ENCODE data around the gene TMEM135.
"Not testable (repeated sequence)": the region's sequence is repeated elsewhere in the genome, so short reads cannot be mapped to it uniquely, and the experiment has no call there.

Gene TMEM135

DNA sequence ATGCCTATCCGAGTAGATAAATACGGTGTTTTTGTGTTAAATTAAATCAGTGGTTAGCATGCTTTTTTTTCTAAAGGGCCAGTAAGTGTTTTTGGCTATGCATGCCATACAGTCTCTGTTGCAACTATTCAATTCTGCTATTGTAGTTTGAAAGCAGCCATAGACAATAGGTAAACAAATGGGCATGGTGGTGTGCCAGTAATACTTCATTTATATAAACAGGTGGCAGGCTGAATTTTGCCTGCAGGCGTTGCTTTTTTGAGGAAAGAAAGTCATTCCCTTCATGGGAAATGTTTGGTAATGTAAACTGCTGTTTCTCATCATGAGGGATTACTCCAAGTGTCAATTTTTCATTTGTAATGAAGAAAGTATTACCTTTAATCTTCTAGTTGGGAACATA is 106.5 kb downstream of the TMEM135 start:
- no peak for FAIRE-seq

DNA sequence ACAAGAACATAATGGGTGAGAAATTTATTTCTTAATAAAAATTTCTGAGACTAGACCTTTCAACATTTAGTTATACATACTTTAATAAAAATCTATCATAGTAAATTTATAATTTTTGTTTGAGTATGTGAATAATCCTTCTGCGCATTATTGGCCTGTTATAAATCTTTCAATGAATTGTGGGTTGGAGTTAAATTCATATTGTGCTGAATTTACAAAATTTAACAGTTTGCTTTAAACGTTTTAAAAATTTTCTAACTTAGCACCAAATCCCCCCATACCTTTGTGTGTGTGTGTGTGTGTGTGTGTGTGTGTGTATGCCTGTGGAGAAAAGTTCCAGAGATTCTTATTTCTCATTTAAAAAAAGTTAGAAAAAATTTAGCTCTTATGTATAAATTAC is 111.0 kb downstream of the TMEM135 start:
- no peak for FAIRE-seq

DNA sequence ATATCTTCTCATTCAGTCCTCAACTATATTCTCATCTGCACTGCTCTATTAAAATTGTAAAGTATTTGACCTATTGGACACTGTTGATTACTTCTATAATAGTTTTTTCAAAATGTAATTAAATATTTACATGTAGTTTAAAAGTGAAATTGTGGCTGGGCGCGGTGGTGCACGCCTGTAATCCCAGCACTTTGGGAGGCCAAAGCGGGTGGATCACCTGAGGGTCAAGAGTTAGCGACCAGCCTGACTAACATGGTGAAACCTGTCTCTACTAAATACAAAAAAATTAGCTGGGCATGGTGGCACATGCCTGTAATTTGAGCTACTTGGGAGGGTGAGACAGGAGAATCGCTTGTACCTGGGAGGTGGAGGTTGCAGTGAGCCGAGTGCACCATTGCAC is 112.0 kb downstream of the TMEM135 start:
- not testable (repeated sequence) for FAIRE-seq

DNA sequence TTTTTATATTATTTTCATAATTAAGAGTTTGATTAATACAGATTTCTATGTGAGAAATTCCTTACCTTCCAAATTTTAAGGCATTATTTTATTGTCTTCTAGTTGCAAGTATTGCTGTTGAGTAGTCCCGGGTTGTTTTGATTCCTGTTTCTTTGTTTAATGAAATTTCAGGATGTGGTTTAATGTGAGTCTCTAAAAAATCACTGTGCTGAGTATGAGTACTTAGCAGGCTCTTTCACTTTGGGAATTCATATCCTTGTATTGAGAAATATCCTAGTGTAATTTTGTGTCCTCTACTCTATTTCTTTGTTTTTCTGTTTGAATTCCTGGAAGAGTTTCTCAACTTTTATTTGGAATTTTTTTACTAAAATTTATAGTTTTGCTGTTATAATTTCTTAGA is 113.2 kb downstream of the TMEM135 start:
- no peak for FAIRE-seq

DNA sequence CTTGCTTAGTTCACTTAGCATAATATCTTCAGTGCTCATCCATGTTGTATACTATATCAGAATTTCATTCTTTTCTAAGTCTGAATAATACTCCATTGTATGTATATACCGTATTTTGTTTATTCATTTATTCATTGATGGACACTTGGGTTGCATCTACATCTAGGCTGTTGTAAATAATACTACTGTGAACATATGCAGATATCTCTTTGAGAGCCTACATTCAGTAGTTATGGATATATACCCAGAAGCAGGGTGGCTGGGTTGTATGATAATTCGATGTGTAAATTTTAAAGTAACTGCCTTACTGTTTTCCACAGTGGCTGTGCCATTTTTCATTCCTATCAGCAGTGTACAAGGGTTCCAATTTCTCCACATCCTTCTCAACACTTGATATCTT is 116.5 kb downstream of the TMEM135 start:
- FAIRE-seq: no peak

DNA sequence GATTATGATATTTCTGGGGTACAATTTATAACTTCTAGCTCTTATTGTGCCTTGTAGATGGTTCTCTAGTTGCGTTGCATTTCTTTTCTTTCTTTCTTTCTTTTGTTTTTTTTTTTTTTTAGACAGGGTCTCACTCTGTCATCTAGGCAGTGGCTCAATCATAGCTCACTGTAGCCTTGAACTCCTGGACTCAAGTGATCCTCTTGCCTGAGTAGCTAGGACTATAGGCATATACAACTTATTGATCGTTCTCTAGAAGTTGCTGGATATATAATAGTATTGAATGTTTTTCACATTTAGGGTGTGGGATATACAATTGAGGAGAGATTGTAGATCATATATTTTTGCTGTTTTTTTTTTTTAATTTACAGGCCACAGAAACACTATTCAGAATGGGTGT is 119.2 kb downstream of the TMEM135 start:
- FAIRE-seq: no peak

DNA sequence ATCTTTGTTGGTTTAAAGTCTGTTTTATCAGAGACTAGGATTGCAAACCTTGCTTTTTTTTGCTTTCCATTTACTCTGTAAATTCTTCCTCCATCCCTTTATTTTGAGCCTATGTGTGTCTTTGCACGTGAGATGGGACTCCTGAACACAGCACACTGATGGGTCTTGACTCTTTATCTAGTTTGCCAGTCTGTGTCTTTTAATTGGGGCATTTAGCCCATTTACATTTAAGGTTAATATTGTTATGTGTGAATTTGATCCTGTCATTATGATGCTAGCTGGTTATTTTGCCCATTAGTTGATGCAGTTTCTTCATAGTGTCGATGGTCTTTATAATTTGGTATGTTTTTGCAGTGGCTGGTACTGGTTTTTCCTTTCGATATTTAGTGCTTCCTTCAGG is 131.3 kb downstream of the TMEM135 start:
- not testable (repeated sequence) for FAIRE-seq

DNA sequence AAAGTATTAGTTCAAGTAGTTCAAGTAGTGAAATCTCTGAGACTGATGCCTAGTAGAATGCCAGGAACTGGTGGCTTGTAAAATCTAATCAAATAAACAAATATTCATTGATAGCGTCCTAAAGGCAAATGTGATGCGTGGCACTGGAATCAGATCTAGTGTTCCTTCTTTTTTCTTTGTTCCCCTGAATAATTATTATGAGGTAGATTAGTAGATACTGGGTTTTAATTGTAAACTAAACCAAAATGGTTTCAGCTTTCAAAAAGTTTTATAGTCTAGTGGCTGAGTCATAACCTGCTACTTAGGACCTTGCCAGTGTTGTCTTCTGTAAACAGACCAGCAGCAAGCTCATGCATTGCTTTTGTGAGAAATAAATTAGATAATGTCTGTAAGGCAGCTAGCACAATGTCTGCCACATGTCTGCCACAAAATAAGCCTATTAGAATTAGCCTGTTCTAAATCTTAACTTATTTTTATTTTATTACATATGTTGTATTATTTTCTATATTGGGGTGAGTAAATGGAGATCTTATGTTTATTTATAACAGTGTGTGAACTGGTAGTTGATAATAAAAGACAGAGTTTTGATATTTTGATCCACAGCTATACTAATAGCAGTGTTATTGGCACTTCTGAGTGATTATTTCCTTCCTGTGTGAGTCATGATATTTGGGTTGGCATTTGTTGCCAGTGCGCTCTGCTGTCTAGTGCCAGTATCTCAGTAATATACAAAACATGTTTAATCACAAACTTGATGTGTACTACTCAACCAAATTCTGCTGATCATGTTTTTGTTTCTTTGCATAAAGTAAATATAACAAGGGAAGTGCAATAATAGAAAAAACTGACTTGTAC is 135.7 kb downstream of the TMEM135 start:
- no peak for FAIRE-seq

DNA sequence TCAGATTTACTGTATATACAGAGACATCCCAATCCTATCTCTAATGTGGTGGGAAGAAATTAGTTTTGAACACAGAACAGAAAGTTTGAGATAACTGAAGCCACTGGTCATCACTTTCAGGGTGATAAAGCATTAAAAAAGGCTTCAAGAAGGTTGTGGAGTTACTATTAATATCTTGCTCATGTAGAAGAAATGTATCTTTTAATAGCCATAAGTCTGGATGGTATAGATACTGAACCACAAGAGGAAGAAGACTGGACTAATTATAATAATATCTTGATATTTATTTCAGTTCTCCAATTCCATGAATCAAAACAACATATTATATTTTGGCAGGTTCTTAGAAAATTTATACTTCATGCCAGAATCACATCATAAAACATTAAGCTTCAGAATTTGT is 137.1 kb downstream of the TMEM135 start:
- FAIRE-seq: no peak

DNA sequence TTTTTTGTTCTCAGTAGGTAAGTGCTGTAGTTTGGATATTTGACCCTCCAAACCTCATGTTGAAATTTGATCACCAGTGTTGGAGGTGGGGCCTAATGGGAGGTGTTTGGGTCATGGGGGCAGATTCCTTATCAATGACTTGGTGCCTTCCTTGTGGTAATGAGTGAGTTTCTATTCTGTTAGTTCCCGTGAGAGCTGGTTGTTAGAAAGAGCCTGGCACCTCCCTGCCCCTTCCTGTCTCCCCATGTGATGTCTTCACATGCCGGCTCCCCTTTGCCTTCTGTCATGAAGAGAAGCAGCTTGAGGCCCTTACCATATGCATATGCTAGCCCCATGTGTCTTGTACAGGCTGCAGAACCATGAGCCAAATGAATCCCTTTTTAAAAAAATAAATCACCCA is 138.3 kb downstream of the TMEM135 start:
- no peak for FAIRE-seq

DNA sequence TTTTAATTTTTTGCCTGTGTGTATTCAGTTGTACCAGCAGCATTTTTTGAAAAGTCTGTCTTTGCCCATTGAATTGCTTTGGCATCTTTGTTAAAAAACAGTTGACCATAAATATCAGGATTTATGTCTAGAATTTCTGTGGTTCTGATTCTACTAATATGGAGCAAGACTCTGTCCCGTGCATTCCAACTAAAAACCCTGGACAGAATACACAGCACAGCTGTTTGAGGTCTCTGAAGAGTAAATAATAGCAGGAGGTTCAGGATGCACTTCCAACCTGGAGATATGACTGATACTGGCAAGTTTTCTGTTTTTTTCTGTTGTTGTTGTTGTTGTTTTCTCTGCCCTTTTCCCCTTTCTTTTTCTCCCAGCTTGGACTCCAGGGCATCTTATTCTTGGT is 141.9 kb downstream of the TMEM135 start:
- no peak for FAIRE-seq

DNA sequence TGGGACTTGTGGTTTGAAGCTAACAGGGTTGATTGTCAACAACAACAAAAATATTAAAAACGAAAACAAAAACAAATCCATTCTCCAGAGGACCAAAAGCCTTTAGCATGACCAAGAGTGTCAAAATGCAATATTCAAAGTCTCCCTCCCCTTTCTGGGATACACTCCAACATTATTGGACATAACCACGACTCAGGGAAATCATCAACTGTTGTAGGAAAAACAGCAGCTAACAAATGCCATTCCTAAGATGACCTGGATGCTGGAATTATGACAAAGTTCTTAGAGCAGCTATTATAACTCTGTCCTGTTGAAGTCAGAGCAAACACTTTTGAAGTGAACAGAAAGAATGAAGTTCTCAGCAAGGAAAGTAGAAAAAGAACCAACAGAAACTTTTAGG is 143.0 kb downstream of the TMEM135 start:
- FAIRE-seq: no peak

DNA sequence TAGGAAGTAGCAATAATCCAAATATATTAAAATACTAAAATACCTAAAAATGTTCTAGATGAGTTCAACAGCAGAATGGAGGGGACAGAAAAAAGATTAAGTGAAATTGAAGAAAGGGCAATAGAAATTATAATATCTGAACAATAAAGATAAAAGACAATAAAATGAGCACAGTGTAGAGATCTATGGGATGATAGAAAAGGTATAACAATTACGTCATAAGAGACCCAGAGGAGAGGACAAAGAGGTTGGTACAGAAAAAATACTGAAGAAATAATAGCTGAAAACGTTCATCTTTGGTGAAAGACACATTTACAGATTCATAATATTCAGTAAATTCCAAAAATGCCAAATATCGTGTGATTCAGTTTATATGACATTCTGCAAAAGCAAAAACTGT is 143.4 kb downstream of the TMEM135 start:
- no peak for FAIRE-seq

DNA sequence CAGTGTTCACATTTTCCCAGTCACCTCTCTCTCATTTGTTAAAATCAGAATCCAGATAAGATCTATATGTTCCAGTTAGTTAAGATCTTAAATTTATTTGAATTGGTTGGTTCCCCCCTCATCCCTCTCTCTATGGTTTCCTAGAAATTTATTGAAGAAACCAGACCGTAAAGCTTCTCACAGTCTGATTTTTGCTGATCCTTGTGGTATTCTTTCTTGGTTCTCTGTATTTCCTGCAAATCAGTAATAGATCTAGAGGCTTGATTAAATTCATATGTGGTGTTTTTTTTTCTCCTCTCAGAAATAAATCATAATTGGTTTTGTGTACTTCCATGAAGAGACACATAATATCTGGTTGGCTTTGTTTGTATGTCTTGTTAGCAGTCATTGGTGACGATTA is 147.5 kb downstream of the TMEM135 start:
- FAIRE-seq: peak; percentile 17

DNA sequence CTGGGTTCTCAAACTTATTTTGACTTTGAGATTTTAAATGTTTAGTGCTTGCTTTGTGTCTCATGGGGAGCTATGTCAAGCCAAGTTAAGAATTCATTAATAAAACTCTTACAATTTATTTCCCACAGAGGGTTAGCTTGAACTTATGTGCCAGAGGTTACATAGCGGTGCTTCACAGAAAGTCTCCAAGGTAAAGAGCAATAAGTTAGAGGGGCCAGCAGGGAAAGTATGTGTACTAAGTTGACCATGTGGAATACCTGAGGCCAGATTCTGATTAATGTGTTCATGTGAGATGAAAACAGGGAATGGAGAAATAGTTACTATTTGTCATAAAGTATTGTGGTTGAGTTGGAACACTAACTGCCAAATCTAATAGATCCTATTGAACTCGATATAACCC is 149.3 kb downstream of the TMEM135 start:
- FAIRE-seq: no peak

DNA sequence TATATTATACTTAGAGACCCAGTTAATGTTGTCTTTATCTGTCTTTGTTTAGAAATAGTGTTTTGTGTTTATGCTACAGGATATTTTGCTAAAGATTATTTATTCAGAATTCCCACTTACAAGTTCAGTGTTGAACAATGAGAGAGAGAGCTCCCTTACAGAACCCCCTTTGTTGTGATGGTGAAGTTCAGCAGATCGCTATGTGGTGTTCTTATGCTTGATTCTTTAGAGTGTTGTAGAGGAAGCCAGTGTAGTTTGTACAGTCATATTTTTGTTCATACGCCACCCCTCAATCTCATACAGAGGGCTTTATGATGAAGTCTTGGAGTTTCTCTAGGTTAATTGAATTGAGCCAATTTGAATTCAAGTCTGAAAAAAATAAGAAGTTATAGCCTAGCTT is 150.2 kb downstream of the TMEM135 start:
- no peak for FAIRE-seq

DNA sequence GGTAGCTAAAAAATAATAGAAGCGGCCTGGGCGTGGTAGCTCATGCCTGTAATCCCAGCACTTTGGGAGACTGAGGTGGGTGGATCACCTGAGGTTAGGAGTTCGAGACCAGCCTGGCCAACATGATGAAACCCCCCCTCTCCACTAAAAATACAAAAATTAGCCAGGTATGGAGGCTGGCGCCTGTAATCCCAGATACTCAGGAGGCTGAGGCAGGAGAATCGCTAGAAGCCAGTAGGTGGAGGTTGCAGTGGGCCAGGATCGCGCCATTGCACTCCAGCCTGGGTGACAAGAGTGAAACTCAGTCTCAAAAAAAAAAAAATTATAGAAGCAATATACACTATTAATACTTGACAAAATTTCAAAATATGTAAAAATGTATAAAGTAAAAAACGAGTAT is 150.7 kb downstream of the TMEM135 start:
- not testable (repeated sequence) for FAIRE-seq

DNA sequence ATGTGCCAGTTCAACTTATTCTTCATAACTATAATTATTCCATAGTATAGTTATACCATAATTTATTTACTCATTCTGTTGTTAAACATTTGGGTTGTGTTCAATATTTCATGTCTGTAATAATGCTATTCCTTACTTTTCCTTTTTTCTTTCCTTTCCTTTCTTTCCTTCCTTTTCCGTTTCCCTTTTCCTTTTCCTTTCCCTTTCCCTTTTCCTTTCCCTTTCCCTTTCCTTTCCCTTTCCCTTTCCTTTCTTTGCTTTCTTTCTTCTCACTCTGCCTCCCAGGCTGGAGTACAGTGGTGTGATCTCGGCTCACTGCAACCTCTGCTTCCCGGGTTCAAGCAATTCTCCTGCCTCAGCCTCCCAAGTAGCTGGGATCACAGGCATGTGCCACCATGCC is 151.2 kb downstream of the TMEM135 start:
- not testable (repeated sequence) for FAIRE-seq

DNA sequence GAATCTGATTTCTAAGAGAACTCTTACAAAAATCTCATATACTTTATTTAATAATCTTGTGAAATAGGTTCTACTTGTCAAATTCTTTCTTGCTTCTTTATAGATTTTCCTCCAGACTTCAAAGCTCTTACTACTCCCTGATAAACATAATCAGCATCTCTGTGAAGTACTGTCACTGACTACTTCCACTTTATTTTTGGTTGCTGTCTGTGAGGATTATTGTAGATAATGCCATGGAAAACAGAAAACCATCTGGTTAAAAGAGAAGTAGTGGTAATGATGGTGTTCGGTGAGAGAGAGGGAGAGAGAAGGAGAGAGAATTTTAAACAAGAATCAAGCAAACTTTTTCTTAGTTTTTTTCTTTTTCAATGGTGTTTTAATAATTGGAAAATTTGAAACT is 152.3 kb downstream of the TMEM135 start:
- FAIRE-seq: peak; percentile 27

DNA sequence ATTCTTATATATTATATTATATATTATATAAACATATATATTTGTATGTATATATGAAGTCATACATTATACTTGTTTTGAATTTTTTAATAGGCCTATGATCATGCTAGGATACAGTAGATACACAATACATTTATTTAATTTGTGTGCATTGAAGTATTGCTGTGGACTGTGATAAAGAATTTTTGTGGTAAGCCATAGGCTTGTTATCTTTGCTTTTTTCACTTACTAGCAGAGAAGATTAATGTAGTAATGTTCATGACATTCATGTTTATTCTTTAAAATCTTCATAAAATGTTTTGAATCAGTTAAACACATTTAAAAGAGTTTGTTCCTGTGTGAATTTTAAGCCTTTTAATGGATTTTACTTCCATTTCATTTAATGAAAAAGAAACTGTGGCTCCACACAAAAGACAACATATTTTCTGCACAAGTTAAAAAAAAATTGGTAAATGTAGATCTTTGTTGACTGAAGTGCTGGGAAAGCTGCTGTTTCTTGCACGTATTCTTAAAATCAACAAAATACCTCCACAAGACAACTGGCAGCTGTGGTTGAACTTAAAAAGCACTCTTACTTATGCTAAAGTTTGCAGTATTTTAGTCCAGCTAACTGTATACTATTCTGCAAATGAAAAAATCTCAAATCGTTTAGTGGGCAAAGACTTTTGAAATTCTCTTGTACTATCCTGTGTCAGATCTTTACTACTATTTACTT is 156.2 kb downstream of the TMEM135 start:
- FAIRE-seq: peak; percentile 73

DNA sequence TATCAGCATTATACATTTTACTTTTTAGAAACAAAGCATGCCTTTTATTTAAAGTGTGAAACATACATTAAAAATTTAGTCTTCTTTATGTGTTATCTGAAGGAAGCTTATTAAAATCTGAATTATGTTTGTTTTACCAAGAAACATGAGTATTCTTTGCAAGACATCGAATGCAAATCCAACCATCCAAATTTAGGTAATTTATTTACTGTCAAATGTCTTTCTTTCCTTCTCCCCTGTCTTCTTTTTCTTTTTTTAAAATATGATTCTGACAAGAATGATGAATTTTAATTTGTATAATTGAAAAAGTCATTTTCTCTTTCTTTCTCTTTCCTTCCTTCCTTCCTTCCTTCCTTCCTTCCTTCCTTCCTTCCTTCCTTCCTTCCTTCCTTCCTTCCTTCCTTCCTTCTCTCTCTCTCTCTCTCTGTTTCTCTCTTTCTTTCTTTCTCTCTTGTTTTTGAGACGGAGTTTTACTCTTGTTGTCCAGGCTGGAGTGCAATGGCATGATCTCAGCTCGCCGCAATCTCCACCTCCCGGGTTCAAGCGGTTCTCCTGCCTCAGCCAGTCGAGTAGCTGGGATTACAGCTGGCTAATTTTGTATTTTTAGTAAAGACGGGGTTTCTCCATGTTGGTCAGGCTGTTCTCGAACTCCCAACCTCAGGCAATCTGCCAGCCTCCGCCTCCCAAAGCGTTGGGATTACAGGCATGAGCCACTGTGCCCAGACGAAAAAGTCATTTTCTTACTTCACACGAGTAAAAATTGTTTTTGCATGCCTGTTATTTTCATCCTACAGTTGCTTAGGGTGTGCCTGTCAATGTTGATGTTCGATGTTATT is 157.5 kb downstream of the TMEM135 start:
- FAIRE-seq: no peak

DNA sequence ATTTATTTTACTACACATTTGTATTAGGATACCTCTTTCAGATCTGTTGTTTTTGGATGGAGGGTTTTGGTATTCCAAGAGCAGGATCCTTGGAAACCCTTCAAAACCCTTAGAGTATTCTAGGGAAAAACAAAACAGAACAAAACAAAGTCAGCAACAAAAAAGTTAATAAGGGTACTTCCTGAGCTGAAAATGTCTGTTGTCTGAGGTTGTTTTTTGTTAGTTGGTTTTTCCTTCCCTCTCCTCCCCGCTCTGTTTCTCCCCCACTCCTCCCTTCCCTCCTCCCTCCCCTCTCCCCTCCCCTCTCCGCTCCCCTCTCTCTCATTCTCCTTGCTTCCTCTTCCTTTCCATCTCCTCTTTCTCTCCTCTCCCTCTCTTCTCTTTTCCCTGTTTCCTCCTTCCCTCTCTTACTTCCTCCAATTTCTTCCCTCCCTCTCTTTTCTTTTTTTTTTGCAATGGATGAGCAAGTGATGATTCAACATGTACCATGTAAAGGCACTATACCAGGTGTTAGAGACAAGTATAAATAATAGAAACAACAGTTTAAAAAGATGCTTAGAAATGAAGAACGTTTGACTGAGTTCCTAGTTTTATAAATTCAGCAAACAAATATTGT is 160.6 kb downstream of the TMEM135 start:
- FAIRE-seq: no peak

DNA sequence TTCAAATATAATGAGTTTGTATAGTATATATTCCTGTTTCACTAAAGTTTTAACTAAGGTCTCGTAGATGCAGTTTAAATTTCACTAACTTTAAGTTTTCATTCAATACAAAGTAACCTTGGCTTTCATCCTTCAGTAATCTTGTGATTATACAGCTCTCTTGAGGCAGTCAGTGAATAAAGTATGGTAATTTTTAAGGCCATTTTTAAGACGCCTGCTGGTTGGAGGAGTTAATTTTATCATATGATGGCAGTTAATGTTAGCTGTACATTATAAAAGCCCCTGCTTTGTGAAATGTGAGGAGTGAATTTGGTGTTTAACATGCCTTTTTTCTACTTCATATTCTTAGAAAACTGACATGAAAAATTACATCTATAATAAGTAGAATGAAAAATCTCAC is 163.6 kb downstream of the TMEM135 start:
- FAIRE-seq: no peak
